Calu3 (cell line): ENCODE results near the gene ALG5. TPM values are rescaled to one million over a fixed set of nuclear protein-coding genes. Genes with fewer than 3 reads are reported as not detected.

Experiments
- BruUV-seq: library from RNA; stranded (reverse); fragments of 400-500 nt; replicated peaks from 2 replicates; lab custom pipeline; 2021; lab: Mats Ljungman, UMichigan
- CTCF ChIA-PET: fragments of 300-600 bp; sonication (Branson Sonifier 250); formaldehyde crosslinking; loops from one replicate; lab custom pipeline; 2022; ENCODE audit warnings: antibody characterized with exemption; lab: Charles Lee
- DNase-seq: peaks from one replicate; pipeline ENCODE4 v3.0.0; 2022
- H3K27ac Mint-ChIP-seq: one replicate; pipeline ENCODE4 v1.8.0; 2022; ENCODE audit warnings: mixed read lengths; ENCODE audit not compliant: unreplicated experiment
- H3K27me3 Mint-ChIP-seq: one replicate; pipeline ENCODE4 v1.8.0; 2022; ENCODE audit warnings: mixed read lengths; ENCODE audit not compliant: unreplicated experiment
- H3K36me3 Mint-ChIP-seq: one replicate; pipeline ENCODE4 v1.8.0; 2022; ENCODE audit warnings: mild to moderate bottlenecking, moderate library complexity, mixed read lengths; ENCODE audit not compliant: insufficient read depth, unreplicated experiment
- H3K4me1 Mint-ChIP-seq: one replicate; pipeline ENCODE4 v1.8.0; 2022; ENCODE audit warnings: mild to moderate bottlenecking, low read depth, mixed read lengths; ENCODE audit not compliant: unreplicated experiment
- H3K4me3 Mint-ChIP-seq: one replicate; pipeline ENCODE4 v1.8.0; 2022; ENCODE audit warnings: mild to moderate bottlenecking, low read depth, moderate library complexity, mixed read lengths; ENCODE audit not compliant: unreplicated experiment
- H3K9me3 Mint-ChIP-seq: one replicate; pipeline ENCODE4 v1.8.0; 2022; ENCODE audit warnings: low read depth, mixed read lengths; ENCODE audit not compliant: unreplicated experiment
- CTCF ChIP-seq: fragments of 200-600 bp; IDR thresholded peaks from one replicate; pipeline ENCODE4 v1.8.0; 2022; ENCODE audit warnings: antibody characterized with exemption; ENCODE audit not compliant: unreplicated experiment
- intact Hi-C: fragments of 100-400 bp; cut with micrococcal nuclease; formaldehyde crosslinking; loops from one replicate; pipeline ENCODE4 v1.10.0; 2022; ENCODE audit not compliant: unreplicated experiment
- total RNA-seq: library from RNA; stranded (reverse); gene quantifications from 2 replicates; pipeline ENCODE4 v1.2.3, GENCODE V29; 2022

ALG5 gene
- total RNA-seq, 1 experiment from 2014 or later, result 35.7 TPM

- Mint-ChIP-seq H3K9me3 (no peaks in the 10 kb centered on the region), H3K36me3 (peaks cover 6% of the 10 kb centered on the region), H3K27ac (no peak overlapping the region), H3K4me3 (no peak overlapping the region), H3K27me3 (no peaks in the 10 kb centered on the region), H3K4me1 (peaks cover 13% of the 10 kb centered on the region)
- no TSS peak for BruUV-seq
- no peak for DNase-seq
- CTCF ChIA-PET, result no interaction called here
- intact Hi-C loops, result no loop called here
- no peak for TF ChIP-seq CTCF
These were observed 44.6 kb downstream of the ALG5 start for GRCh38 chr13:36954542-36954941.

- no peaks in the 10 kb centered on the region for H3K27me3 Mint-ChIP-seq
- H3K36me3 Mint-ChIP-seq, result peaks cover 10% of the 10 kb centered on the region
- CTCF ChIA-PET, result no interaction called here
- intact Hi-C loops, result no loop called here
- H3K4me3 Mint-ChIP-seq, result no peak overlapping the region
- BruUV-seq, result no TSS peak
- no peaks in the 10 kb centered on the region for H3K9me3 Mint-ChIP-seq
- TF ChIP-seq CTCF, result no peak
- no peak overlapping the region for H3K27ac Mint-ChIP-seq
- DNase-seq, result no peak
- H3K4me1 Mint-ChIP-seq, result peaks cover 13% of the 10 kb centered on the region
These were observed 48.2 kb downstream of the ALG5 start for GRCh38 chr13:36950920-36951319.

DNA sequence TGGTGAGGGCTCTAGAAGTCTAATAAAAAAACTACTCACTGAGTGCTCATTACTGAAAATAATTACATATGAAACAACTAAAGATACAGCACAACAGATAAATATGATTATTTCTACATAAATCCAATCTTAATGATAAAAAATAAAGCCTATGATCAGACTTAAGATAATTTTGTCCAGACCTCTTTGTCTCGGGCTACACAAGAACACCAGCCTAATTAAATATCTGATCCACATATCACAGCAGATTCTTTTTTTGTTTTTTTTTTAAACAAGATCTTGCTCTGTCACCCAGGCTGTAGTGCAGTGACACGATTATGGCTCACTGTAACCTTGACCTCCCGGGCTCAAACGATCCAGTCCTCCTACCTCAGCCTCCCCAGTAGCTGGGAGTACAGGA, 48.8 kb downstream of the ALG5 start:
- Mint-ChIP-seq H3K9me3 (no peaks in the 10 kb centered on the region), H3K4me3 (no peak overlapping the region), H3K27me3 (no peaks in the 10 kb centered on the region), H3K36me3 (peaks cover 9% of the 10 kb centered on the region), H3K4me1 (peaks cover 10% of the 10 kb centered on the region), H3K27ac (no peak overlapping the region)
- DNase-seq, result no peak
- intact Hi-C loops, result no loop called here
- TF ChIP-seq CTCF, result no peak
- CTCF ChIA-PET, result no interaction called here
- BruUV-seq, result no TSS peak

- Mint-ChIP-seq H3K36me3 (peaks cover 4% of the 10 kb centered on the region), H3K9me3 (no peaks in the 10 kb centered on the region), H3K4me1 (no peaks in the 10 kb centered on the region), H3K27me3 (no peaks in the 10 kb centered on the region), H3K4me3 (no peak overlapping the region), H3K27ac (peak overlapping the region; percentile 63)
- TF ChIP-seq CTCF, result no peak
- intact Hi-C loops, result no loop called here
- DNase-seq, result no peak
- no TSS peak for BruUV-seq
- CTCF ChIA-PET, result no interaction called here
These were observed 54.1 kb downstream of the ALG5 start for GRCh38 chr13:36945078-36945477.
